Lung (tissue), 12 donors: ENCODE data around the gene NUDT4. TPM values are rescaled to one million over a fixed set of nuclear protein-coding genes. Genes with fewer than 3 reads are reported as not detected.
"Not testable (repeated sequence)": the region's sequence is repeated elsewhere in the genome, so short reads cannot be mapped to it uniquely, and the experiment has no call there.

Experiments used
- ATAC-seq: fragments of 200-7000 bp; cut with Tn5 transposase; one replicate; pipeline ENCODE4 v1.9.1; 2020; ENCODE audit warnings: moderate number of reproducible peaks; ENCODE audit not compliant: insufficient read depth, low FRiP score
- DNase-seq, 3 donors: peaks; one replicate each; pipeline ENCODE4 v3.0.0-alpha.2; 2013 to 2017
- H3K27ac ChIP-seq, 2 donors: one replicate each; pipeline ENCODE4 v1.5.1; 2013; ENCODE audit warnings: mild to moderate bottlenecking in 2 of 2, moderate library complexity in 2 of 2, control low read depth in 1 of 2, inconsistent platforms in 1 of 2, low read depth in 1 of 2, low read length in 1 of 2
- H3K27me3 ChIP-seq, 3 donors: one replicate each; pipeline ENCODE4 v1.5.1; 2013; ENCODE audit warnings: low read length in 2 of 3; ENCODE audit not compliant: control insufficient read depth in 3 of 3, insufficient read depth in 3 of 3
- H3K36me3 ChIP-seq, 4 donors: one replicate each; pipeline ENCODE4 v1.5.1; 2013; ENCODE audit warnings: low read length in 4 of 4, mild to moderate bottlenecking in 1 of 4, moderate library complexity in 1 of 4; ENCODE audit not compliant: control insufficient read depth in 4 of 4, insufficient read depth in 4 of 4
- H3K4me1 ChIP-seq, 5 donors: one replicate each; pipeline ENCODE4 v1.5.1; 2013; ENCODE audit warnings: low read length in 5 of 5, mild to moderate bottlenecking in 2 of 5, moderate library complexity in 1 of 5; ENCODE audit not compliant: control insufficient read depth in 5 of 5, insufficient read depth in 5 of 5
- H3K4me3 ChIP-seq: one replicate; pipeline ENCODE4 v1.5.1; 2013; ENCODE audit warnings: mild to moderate bottlenecking, control low read depth, moderate library complexity
- H3K9ac ChIP-seq, 2 donors: one replicate each; pipeline ENCODE4 v1.5.1; 2013; ENCODE audit warnings: low read length in 2 of 2, control low read depth in 1 of 2; ENCODE audit not compliant: insufficient read depth in 1 of 2
- H3K9me3 ChIP-seq, 4 donors: one replicate each; pipeline ENCODE4 v1.5.1; 2013; ENCODE audit warnings: low read length in 3 of 4, mild to moderate bottlenecking in 1 of 4, moderate library complexity in 1 of 4; ENCODE audit not compliant: control insufficient read depth in 4 of 4, insufficient read depth in 3 of 4
- WGBS, 2 donors: extraction: QIAGEN DNeasy Blood & Tissue Kit; methylation state at CpG; one replicate each; pipeline ENCODE4 v1.1.7; 2013; 5-methylcytosine and 5-hydroxymethylcytosine counted together
- polyA plus RNA-seq, 2 donors: library from polyadenylated mRNA; stranded (reverse); fragments of 200-250 nt; gene quantifications; one replicate each; pipeline ENCODE4 v1.2.1, GENCODE V29; 2013
- total RNA-seq, 2 donors: library from RNA; depleted of rRNA in 1 of 2; stranded (reverse); fragments of >200 nt in 1 of 2; gene quantifications; one replicate each; pipeline ENCODE4 v1.2.1, GENCODE V29; 2014 to 2021
- TF ChIP-seq, protein P1 (sequence below): IDR thresholded peaks from 2 replicates; pipeline ENCODE4 v1.5.1; 2012; ENCODE audit warnings: mild to moderate bottlenecking; ENCODE audit errors: control extremely low read depth, extremely low read depth
- donor health status: control.
- donor health status: control.
- donor health status: Bipolar disorder and iron deficiency.
- donor health status: healthy.
- donor health status: DM: yes; HTN: yes; CAD: no.

NUDT4 gene
- total and polyA plus RNA-seq, 4 donors: 20.8 to 102 (median 39.3) TPM

DNA sequence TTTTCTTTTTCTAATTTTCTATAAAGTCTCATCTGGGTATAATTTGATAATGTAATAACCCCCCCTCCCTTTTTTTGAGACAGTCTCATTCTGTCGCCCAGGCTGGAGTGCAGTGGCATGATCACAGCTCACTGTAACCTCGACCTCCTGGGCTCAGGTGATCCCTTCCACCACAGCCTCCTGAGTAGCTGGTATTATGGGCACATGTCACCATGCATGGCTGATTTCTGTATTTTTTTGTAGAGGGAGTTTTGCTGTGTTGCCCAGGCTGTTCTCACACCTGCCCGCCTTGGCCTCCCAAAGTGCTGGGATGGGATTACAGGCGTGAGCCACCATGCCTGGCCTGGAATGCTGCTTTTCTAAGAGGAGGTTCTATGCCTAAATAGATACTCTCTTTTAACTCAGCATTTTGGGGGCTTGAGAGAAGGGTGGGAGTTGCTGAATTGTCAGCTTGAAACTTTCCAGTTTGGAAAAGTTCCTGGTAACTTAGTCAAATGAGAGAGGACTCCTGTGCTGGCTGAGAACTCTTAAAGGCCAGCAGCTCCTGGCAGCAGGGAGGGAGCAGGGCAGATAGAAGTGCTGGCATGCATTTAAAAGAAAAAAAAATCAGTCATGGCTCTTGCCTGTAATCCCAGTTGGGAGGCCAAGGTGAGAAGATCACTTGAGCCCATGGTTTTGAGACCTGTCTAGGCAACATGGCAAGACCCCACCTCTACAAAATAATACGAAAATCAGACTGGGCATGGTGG lies 13.0 kb downstream of the NUDT4 start:
- DNase-seq (no peak), ATAC-seq (no peak)
- H3K27ac ChIP-seq: peak overlapping the region in 1 of 2 donors; percentile 63
- TF ChIP-seq, protein P1, sequence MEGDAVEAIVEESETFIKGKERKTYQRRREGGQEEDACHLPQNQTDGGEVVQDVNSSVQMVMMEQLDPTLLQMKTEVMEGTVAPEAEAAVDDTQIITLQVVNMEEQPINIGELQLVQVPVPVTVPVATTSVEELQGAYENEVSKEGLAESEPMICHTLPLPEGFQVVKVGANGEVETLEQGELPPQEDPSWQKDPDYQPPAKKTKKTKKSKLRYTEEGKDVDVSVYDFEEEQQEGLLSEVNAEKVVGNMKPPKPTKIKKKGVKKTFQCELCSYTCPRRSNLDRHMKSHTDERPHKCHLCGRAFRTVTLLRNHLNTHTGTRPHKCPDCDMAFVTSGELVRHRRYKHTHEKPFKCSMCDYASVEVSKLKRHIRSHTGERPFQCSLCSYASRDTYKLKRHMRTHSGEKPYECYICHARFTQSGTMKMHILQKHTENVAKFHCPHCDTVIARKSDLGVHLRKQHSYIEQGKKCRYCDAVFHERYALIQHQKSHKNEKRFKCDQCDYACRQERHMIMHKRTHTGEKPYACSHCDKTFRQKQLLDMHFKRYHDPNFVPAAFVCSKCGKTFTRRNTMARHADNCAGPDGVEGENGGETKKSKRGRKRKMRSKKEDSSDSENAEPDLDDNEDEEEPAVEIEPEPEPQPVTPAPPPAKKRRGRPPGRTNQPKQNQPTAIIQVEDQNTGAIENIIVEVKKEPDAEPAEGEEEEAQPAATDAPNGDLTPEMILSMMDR: no peak
- no peak overlapping the region for H3K9ac ChIP-seq
- H3K36me3 ChIP-seq: peaks cover 1 to 12% (median 5%) of the 10 kb centered on the region in 4 donors
- no peaks in the 10 kb centered on the region for H3K9me3 ChIP-seq
- H3K27me3 ChIP-seq: no peaks in the 10 kb centered on the region
- peaks cover 0 to 21% (median 4%) of the 10 kb centered on the region in 5 donors for H3K4me1 ChIP-seq
- no peak overlapping the region for H3K4me3 ChIP-seq
- WGBS, 2 donors: 83 to 84% methylated on average over 5 of the region's 5 CpGs

DNA sequence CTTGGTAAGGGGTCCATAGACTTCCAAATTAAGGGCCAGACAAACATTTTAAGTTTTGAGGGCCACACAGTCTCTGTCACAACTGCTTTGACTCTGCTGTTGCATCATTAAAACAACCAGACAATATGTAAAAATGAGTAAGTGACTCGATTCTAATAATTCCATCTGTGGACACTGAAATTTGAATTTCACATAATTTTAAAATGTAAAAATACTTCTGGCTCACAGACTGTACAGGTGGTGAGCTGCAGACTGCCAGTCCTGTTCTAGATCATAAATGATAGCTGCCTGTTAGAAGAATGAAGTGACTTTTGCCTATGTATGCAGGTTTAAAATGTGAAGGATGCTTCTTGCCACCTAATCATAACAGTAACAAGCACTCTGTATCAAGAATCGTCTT lies 15.7 kb downstream of the NUDT4 start:
- ATAC-seq (no peak), DNase-seq (no peak)
- 59 to 65% methylated on average over 2 of the region's 2 CpGs for WGBS, 2 donors
- Histone ChIP-seq H3K36me3 (peaks cover 2 to 27% (median 16%) of the 10 kb centered on the region in 4 donors), H3K4me3 (no peak overlapping the region), H3K9me3 (no peaks in the 10 kb centered on the region), H3K9ac (no peak overlapping the region), H3K27ac (no peak overlapping the region), H3K4me1 (peaks cover 0 to 16% (median 4%) of the 10 kb centered on the region in 5 donors), H3K27me3 (no peaks in the 10 kb centered on the region)
- TF ChIP-seq, protein P1: no peak

- H3K4me3 ChIP-seq: no peak overlapping the region
- no peak for ATAC-seq
- 80 to 89% methylated on average over 12 of the region's 12 CpGs for WGBS, 2 donors
These were observed 19.7 kb downstream of the NUDT4 start for GRCh38 chr12:93397412-93397811.

GRCh38 chr12:93399183-93399863 lies 21.6 kb downstream of the NUDT4 start:
- WGBS, 2 donors: no CpG with 5 or more reads among the region's 5 CpGs
- peaks cover 2 to 33% (median 19%) of the 10 kb centered on the region in 4 donors for H3K36me3 ChIP-seq
- not testable (repeated sequence) for H3K9me3 ChIP-seq, H3K27ac ChIP-seq, H3K4me1 ChIP-seq, H3K4me3 ChIP-seq, H3K9ac ChIP-seq, DNase-seq, H3K27me3 ChIP-seq
- peak; percentile 97 for ATAC-seq

More at GRCh38 chr12:93397412-93397811, 19.7 kb downstream of the NUDT4 start:
- no peak overlapping the region for H3K9ac ChIP-seq
- H3K9me3 ChIP-seq: no peaks in the 10 kb centered on the region
- no peaks in the 10 kb centered on the region for H3K27me3 ChIP-seq
- H3K4me1 ChIP-seq: peaks cover 0 to 4% (median 0%) of the 10 kb centered on the region in 5 donors
- peaks cover 2 to 33% (median 16%) of the 10 kb centered on the region in 4 donors for H3K36me3 ChIP-seq
- no peak for DNase-seq
- TF ChIP-seq, protein P1: no peak
- H3K27ac ChIP-seq: no peak overlapping the region
